ENCODE results near the gene CFB. TPM values are rescaled to one million over a fixed set of nuclear protein-coding genes. Genes with fewer than 3 reads are reported as not detected.
A peak's percentile ranks its signal among the peaks of the same experiment; 100 is the strongest.

The CFB gene
- polyA plus RNA-seq, 4 donors, result 6.5 to 22.2 (median 7.1) TPM

DNA sequence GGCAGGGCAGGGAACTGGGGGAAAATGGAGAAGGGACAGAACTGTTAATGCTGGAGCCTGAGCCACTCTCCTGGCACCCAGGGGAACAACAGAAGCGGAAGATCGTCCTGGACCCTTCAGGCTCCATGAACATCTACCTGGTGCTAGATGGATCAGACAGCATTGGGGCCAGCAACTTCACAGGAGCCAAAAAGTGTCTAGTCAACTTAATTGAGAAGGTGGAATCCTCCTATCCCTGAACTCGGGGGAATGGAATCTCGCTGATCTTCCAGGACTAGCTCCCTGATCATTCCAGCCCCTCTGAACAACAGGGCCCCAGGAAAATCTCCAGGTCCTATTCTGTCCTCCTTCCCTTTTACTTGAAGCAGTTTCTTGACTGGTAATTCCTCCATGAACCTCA lies 2.0 kb downstream of the CFB start:
- DNase-seq (ENCODE audit: low read depth in 4 of 4, low spot score in 2 of 4), result no peak

DNA sequence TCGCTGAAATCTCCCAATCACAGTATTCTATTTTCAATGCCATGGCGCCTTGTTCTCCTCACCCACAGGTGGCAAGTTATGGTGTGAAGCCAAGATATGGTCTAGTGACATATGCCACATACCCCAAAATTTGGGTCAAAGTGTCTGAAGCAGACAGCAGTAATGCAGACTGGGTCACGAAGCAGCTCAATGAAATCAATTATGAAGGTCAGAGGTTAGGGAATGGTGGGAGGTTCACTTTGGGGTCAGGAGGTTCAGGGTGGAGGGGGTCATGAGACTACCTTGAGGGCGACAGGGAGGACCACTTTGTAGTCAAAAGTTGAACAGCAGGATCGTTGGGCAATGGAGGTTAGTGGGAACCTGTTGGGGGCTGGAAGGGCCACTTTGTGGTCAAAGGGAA lies 2.4 kb downstream of the CFB start:
- DNase-seq (ENCODE audit: low read depth in 4 of 4, low spot score in 2 of 4), result no peak

- no peak for DNase-seq (ENCODE audit: low read depth in 4 of 4, low spot score in 2 of 4)
Observed at GRCh38 chr6:31948753-31949413, 3.0 kb downstream of the CFB start.

- DNase-seq (ENCODE audit: low read depth in 4 of 4, low spot score in 2 of 4), result no peak
Observed at GRCh38 chr6:31949926-31950548, 4.1 kb downstream of the CFB start.

DNA sequence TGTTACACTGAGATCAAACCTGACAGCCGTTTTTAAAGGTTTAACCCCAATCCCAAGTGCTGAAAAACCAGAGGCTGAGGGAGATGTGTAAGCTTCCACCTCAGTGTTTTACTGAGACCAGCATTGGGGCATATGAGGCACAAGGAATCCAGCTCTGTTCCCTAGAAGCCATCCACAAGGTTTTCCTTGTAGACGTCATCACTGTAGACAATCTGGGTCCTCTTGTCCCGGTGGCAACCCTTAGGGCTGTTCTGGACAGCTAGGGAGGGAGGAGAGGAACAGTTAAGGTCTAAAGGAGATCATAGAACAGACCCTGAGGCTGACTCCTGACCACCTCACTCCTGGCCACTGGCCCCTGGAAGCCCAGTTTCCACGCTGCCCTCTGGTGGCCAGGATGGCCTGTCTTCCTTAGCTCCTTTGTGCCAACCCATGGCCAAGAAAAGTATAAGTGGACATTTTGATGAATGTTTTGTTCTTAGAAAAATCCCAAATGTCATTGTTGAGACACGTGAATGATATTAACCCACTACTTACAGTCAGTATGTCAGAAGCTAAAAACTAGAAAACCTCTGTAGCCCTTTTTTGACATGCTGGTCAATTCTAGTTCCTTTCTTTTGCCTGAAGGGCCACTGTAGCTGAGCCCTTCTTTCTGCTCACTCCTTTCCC lies 6.4 kb downstream of the CFB start:
- no peak for DNase-seq (ENCODE audit: low read depth in 4 of 4, low spot score in 2 of 4)

DNA sequence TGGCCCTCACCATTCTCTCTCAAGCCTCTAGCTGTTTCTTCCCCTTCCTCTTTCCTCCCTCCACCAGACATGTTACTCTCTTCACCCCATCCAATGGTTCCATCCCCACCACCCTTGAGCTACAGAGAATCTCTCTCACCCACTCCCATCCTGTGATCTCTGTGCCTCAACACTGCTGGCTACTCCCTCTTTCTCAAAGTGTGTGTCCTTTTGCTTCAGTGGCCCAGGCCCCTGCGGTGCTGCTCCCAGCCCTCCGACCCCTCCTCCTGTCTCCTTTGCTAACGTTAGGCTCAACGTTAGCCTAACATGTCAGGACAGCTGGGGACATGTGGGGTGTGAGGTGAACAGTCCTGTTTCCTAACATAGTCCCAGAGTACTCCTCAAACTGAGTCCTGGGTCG lies 7.0 kb downstream of the CFB start:
- no peak for DNase-seq (ENCODE audit: low read depth in 4 of 4, low spot score in 2 of 4)

DNA sequence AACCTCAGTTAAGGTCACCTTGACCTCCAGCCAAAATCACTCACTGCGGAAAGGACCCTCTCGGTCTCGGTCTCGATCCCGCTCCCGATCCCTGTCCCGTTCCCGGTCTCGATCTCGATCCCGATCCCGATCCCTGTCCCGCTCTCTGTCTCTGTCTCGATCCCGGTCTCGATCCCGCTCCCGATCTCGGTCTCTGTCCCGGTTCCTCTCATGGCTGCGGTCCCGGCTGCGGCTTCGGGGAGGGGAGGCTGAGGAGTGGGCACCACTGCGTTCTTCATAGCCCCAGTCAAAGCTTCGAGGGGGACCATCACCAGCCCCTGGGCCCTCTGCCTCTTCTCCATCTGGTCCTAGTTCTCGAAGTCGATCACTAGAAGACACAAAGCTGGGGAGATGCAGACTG lies 8.6 kb downstream of the CFB start:
- DNase-seq (ENCODE audit: low read depth in 4 of 4, low spot score in 2 of 4), result no peak

DNA sequence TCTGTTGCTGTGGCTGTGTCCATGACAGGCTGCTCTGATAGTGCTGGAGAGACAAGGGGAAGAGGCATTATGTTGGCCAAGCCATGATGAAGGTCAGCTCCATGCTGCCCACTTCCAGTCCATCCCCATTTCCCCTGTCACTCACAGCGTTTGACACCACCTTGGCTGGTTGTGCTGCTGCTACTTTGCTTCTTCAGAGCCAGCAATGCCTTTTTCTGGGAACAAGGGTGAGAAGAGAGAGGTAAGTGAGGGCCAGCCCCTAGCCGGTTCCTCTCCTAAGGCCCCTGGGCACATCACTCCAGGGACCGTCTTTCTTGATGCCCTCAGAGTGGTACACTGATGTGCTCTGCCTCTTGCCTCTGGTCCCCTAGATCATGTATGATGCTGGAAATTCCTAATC lies 10.9 kb downstream of the CFB start:
- no peak for DNase-seq (ENCODE audit: low read depth in 4 of 4, low spot score in 2 of 4)

GRCh38 chr6:31958412-31958740 lies 12.5 kb downstream of the CFB start:
- no peak for DNase-seq (ENCODE audit: low read depth in 4 of 4, low spot score in 2 of 4)

DNA sequence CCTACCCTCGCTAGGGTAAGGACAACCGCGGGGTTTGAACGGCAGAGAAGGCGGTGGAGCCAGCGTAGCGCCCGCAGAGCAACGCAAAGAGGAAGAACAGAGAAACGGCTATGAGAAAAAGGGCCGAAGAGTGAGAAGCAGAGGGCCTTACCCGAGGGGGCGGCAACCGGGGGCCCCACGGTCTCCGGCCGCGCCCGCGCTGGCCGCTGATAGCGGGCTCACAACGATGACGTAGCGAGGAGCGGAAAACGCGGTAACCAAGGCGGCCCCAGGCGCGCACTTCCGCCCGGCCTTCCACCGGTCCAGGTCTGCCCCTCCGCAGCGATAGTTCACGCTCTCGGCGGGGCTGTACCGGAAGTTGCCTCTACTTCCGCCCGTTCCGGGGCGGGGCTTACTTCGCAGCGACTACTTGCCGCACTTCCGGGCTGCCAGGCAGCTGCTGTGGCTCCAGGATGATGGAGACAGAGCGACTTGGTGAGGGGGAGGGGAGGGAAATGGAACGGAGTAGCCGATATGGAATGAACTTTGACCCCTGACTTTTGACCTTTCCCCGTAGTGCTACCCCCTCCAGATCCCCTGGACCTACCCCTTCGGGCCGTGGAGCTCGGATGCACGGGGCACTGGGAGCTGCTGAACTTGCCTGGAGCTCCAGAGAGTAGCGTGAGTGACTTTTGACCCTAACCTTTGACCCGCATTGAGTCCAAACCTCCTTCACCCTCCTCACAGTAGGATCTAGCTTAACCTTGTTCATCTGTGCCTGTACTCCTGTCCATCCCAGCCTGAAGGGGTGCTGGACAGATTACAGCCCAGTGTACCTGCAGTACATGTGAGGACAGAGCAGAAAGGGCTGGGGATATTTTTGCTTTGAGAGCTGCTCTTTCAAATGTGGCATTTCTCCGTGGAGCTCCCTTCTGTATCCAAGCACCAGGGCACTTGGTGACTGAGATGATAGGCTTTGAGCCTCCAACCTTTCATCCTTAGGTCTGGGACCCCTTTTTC lies 13.1 kb downstream of the CFB start, which contains the start of the genes NELFE and SKIC2:
TSS of gene NELFE (minus strand) at position 231 of the 999 bp plus-strand sequence. CDS start 525 bp downstream, outside the sequence.
TSS of gene SKIC2 (plus strand) at position 435 of the 999 bp plus-strand sequence. CDS start at position 453, 18 bp downstream.
- peak; percentile 84 to 97 (median 93) for DNase-seq (ENCODE audit: low read depth in 4 of 4, low spot score in 2 of 4)

- no peak for DNase-seq (ENCODE audit: low read depth in 4 of 4, low spot score in 2 of 4)
Observed at GRCh38 chr6:31961616-31962015, 15.7 kb downstream of the CFB start.

- no peak for DNase-seq (ENCODE audit: low read depth in 4 of 4, low spot score in 2 of 4)
Observed at GRCh38 chr6:31963921-31964320, 18.0 kb downstream of the CFB start.

DNA sequence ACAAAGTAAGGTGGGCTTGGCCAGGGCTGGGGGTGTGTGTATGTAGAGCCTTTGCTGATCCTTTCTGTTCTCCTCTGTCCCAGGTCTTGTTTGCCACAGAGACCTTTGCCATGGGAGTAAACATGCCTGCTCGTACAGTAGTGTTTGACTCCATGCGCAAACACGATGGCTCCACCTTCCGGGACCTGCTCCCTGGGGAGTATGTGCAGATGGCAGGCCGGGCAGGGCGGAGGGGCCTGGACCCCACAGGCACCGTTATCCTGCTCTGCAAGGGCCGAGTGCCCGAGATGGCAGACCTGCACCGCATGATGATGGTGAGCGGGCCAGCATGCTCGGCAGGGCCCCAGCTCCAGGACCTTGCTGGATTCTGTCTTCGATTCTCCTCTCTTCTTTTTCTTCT lies 19.8 kb downstream of the CFB start:
- no peak for DNase-seq (ENCODE audit: low read depth in 4 of 4, low spot score in 2 of 4)

DNA sequence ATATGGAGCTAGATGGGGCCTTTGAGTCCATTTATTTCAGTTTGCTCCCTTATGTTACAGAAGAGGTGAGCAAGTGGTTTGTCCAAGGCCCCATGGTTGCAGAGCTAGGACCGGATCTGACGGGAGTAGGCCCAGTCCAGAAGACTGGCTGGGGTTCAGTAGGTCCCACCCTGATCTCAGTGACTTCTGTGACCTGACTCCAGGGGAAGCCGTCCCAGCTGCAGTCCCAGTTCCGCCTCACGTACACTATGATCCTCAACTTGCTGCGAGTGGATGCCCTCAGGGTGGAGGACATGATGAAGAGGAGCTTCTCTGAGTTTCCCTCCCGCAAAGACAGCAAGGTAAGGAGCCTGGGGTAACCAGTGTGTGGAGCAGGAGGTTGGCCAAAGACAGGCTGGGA lies 20.6 kb downstream of the CFB start:
- no peak for DNase-seq (ENCODE audit: low read depth in 4 of 4, low spot score in 2 of 4)

GRCh38 chr6:31966997-31967925 lies 21.4 kb downstream of the CFB start:
- DNase-seq (ENCODE audit: low read depth in 4 of 4, low spot score in 2 of 4), result no peak

- no peak for DNase-seq (ENCODE audit: low read depth in 4 of 4, low spot score in 2 of 4)
Observed at GRCh38 chr6:31967926-31968320, 22.0 kb downstream of the CFB start.

DNA sequence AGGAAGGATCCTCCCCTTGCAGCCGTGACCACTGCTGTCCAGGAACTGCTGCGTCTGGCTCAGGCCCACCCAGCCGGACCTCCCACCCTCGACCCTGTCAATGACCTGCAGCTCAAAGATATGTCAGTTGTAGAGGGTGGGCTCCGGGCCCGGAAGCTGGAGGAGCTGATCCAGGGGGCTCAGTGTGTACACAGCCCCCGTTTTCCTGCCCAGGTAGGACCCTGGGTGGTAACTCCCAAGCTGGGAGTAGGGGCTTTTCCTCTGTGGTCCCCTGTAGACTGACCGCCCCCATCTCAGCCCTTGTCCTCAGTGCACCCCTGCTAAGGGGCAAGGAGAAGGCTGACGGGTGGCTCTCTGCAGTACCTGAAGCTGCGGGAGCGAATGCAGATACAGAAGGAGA lies 22.4 kb downstream of the CFB start:
- no peak for DNase-seq (ENCODE audit: low read depth in 4 of 4, low spot score in 2 of 4)

- no peak for DNase-seq (ENCODE audit: low read depth in 4 of 4, low spot score in 2 of 4)
Observed at GRCh38 chr6:31968791-31969711, 23.2 kb downstream of the CFB start.
